HepG2 (cell line): Measurements from ENCODE around the gene MAEA. TPM values are rescaled to one million over a fixed set of nuclear protein-coding genes. Genes with fewer than 3 reads are reported as not detected.

ENCODE experiments used
- ARNT2 ChIP-seq: sonication (generic); formaldehyde crosslinking; IDR thresholded peaks from 2 replicates; pipeline ENCODE4 v1.8.0; 2022; ENCODE audit warnings: mild to moderate bottlenecking, low read depth, missing genetic modification reagents, moderate library complexity
- KLF15 ChIP-seq: sonication (generic); formaldehyde crosslinking; IDR thresholded peaks from 2 replicates; pipeline ENCODE4 v1.8.1; 2023; ENCODE audit warnings: borderline replicate concordance, mild to moderate bottlenecking, inconsistent platforms, missing genetic modification reagents, mixed read lengths
- LBX2 ChIP-seq: sonication (generic); formaldehyde crosslinking; IDR thresholded peaks from 2 replicates; pipeline ENCODE4 v1.5.0; 2020; ENCODE audit warnings: missing genetic modification reagents, mild to moderate bottlenecking, borderline replicate concordance
- NFRKB ChIP-seq: fragments of 450-650 bp; IDR thresholded peaks from 2 replicates; pipeline ENCODE4 v1.6.1; 2017
- NKX3-1 ChIP-seq: sonication (generic); formaldehyde crosslinking; IDR thresholded peaks from 2 replicates; pipeline ENCODE4 v1.5.0; 2020; ENCODE audit warnings: missing genetic modification reagents
- POGZ ChIP-seq: sonication (generic); formaldehyde crosslinking; IDR thresholded peaks from 2 replicates; pipeline ENCODE4 v1.4.0; 2020; ENCODE audit warnings: mild to moderate bottlenecking, missing genetic modification reagents
- PRDM10 ChIP-seq: sonication (generic); formaldehyde crosslinking; IDR thresholded peaks from 2 replicates; pipeline ENCODE4 v1.4.0; 2020; ENCODE audit warnings: low read depth, missing genetic modification reagents
- RBFOX2 ChIP-seq: fragments of 200-400 bp; formaldehyde crosslinking; IDR thresholded peaks from 2 replicates; pipeline ENCODE4 v1.6.1; 2017; ENCODE audit warnings: low read depth, mild to moderate bottlenecking, low read length
- RXRB ChIP-seq: IDR thresholded peaks from 2 replicates; pipeline ENCODE4 v1.6.1; 2016; ENCODE audit warnings: borderline replicate concordance, missing genetic modification reagents, missing compliant biosample characterization
- SOX5 ChIP-seq: IDR thresholded peaks from 2 replicates; pipeline ENCODE4 v1.6.1; 2016; ENCODE audit warnings: borderline replicate concordance
- USF2 ChIP-seq, 2 experiments: sonication (generic) in 1 of 2; formaldehyde crosslinking in 1 of 2; IDR thresholded peaks; 2 replicates each; pipeline versions ENCODE4 v1.5.1 to v1.6.1; 2011 to 2020; ENCODE audit warnings: borderline replicate concordance in 1 of 2, low read depth in 1 of 2, low read length in 1 of 2, mild to moderate bottlenecking in 1 of 2, missing genetic modification reagents in 1 of 2, moderate library complexity in 1 of 2
- ZKSCAN5 ChIP-seq: sonication (generic); formaldehyde crosslinking; IDR thresholded peaks from 2 replicates; pipeline ENCODE4 v1.5.1; 2020; ENCODE audit warnings: mild to moderate bottlenecking, missing genetic modification reagents
- ZNF207 ChIP-seq: fragments of 450-650 bp; IDR thresholded peaks from 2 replicates; pipeline ENCODE4 v1.6.1; 2016; ENCODE audit warnings: antibody characterized with exemption, borderline replicate concordance
- polyA plus RNA-seq, 8 experiments: library from polyadenylated mRNA; depleted of rRNA in 3 of 8; stranded (reverse) in 7 of 8; unstranded in 1 of 8; fragments of >200 nt; fragmentation: Illumina TruSeq in 4 of 8; extraction: Trizol in 4 of 8; gene quantifications; 2 replicates each; pipeline versions ENCODE4 v1.2.1 to v1.2.3, GENCODE V29; 2011 to 2016; ENCODE audit warnings: low read depth in 4 of 8, missing spikeins in 1 of 8, mixed read lengths in 1 of 8; ENCODE audit not compliant: insufficient read depth in 1 of 8
- total RNA-seq, 5 experiments: library from RNA; depleted of rRNA; stranded (reverse); fragments of >200 nt; fragmentation: Illumina TruSeq; extraction: Trizol; gene quantifications; 2 replicates each; pipeline ENCODE4 v1.2.3, GENCODE V29; 2016; ENCODE audit warnings: low read depth in 1 of 5

Gene MAEA
- total and polyA plus RNA-seq, 2 of the 13 experiments (the other 11 are each of a cell fraction or from before 2014, with no cell fraction given) = 52.0 to 57.1 TPM

- TF ChIP-seq PRDM10 (CRISPR knock-in tag) (no peak), ZKSCAN5 (CRISPR knock-in tag) (no peak), ARNT2 (CRISPR knock-in tag) (no peak), USF2 (IDR thresholded peaks at IDR 0.05; ENCODE audit: low read depth, low read length) (no peak), USF2 (CRISPR knock-in tag; IDR thresholded peaks at IDR 0.05; ENCODE audit: borderline replicate concordance) (no peak), RXRB (CRISPR knock-in tag) (no peak), KLF15 (CRISPR knock-in tag) (no peak), LBX2 (CRISPR knock-in tag) (no peak), ZNF207 (no peak), NKX3-1 (CRISPR knock-in tag) (no peak), RBFOX2 (no peak), NFRKB (no peak), POGZ (CRISPR knock-in tag) (no peak), SOX5 (CRISPR knock-in tag) (no peak)
Measured at GRCh38 chr4:1250921-1251772, 38.5 kb upstream of the MAEA start (continued).
